Fibroblast of skin of right biceps (primary cell): Measurements from ENCODE around the gene TLCD3B.
A peak's percentile ranks its signal among the peaks of the same experiment; 100 is the strongest.
"Not testable (repeated sequence)": the region's sequence is repeated elsewhere in the genome, so short reads cannot be mapped to it uniquely, and the experiment has no call there.

Source experiments
- DNase-seq: peaks from one replicate; pipeline ENCODE4 v3.0.0-alpha.2; 2013

Gene TLCD3B

DNA sequence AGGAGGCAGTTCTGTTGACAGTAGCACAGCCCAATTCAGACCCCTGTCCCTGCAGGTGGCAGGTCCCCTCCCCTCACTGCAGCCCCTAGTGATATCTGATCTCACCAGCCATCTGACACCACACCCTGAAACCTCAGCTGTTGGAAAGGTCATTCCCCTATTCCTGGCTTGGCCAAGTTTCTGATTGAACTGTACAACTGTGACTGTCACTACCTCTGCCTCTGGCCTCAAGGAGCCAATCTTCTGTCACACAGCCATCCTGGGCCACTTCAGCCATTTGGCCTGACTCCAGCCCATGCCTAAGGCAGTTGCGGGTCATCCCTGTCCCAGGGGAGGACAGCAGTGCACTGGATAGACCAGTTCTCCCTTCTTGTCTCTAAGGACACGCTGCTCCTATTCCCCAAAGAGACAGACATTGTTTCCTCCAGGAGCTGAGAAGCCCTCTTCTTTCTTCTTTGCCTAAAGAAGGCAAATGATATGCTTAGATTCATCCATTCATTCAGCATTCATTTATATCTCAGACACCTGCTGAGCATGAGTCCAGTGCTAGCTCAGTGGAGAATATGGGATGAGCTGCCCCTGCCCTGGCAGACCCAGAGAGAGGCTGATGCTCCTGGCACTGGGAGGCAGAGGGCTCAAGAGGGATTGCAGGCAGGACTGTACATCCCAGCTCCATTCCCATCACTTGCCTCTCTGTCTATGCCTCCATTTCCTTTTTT lies 29.9 kb upstream of the TLCD3B start:
- DNase-seq, result no peak

DNA sequence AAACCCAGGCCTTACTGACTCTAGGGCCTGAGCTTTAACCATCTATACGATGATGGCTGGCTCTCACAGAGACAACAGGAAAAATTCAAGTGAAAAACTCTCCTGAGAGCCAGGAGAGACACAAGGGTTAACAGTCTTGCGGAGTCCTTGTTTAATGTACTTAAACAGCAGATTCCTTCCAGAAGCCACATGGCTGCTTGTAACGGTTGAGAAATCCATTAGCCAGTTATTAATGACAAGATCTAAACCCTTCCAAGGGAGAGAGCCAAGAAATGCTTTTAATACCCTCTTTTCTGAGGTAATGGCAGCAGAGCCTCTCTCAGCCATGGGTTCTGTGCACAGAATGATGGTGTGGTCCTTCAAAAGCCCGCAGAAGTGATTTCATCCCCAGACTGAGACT lies 29.3 kb upstream of the TLCD3B start:
- DNase-seq, result no peak

DNA sequence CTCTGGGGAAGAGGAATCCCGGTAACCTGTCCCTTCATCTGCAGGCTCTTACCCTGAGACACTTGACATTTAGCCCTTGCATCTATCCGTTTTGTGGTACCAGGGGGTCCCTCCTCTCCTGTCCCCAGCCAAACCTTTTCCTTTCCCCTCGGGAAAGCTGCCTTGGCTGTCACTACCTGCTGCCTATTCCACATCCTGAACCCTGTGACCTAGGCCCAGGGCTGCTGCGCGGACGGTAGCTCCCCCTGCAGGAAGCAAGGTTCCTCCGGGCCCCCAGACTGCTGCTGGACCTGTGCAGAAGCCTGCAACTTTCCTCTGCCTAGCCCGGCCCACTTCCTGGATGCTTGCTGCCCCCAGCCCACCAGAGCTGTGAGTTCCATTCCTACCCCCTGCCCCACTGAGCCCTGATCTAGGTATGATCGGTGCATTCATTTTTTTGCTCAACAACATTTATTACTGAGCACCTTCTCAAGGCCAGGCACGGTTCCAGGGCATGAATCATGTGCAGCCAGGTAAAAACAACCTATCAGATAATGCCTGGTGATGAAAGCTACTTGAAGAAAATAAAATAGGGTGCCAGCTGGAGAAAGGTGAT lies 24.0 kb upstream of the TLCD3B start:
- no peak for DNase-seq

DNA sequence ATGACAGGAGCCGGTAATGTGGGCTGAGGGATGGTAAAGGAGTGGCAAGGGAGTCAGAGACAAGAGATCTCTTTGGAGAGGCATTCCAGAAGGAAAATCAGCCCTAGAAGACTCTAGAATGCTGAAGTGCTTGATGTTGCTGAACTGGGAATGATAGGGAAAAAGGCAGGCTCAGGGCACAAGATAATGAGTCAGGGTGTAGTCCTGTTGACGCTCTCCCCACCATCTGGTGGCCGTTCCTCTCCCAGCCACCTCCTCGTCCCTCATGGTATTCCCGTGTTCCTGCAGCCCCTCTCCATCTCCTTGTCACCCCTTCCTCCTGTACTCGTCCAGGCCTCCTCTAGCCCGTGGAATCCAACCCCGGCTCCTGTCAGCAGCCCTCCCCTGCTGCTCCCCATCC lies 23.4 kb upstream of the TLCD3B start:
- no peak for DNase-seq

DNA sequence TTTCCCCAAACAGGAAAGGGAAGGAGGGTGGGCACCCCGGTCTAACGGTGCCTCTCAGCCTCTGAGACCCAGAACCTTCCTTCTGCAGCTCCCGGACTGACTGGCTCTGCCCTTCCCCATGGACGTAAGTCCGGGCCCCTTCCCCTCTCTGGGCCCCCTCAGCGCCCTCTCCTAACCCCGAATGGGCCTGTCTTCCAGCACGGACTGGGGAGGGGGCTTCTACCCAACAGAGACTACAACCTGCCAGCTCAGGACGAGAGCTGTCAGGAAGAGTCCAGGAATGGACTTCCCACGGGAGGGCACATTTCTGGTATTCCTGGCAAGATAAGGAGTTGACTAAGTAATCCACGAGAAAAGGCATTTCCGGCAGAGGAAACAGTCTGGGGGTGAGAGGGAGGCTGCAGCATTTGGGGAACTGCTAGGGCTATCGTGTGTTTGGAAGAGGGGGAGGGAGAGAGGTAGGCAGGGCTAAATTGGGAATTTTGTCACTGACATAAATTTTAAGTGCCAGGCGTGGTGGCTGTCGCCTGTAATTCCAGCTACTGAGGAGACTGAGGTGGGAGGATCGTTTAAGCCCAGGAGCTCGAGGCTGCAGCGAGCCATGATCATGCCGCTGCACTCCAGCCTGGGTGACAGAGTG lies 22.4 kb upstream of the TLCD3B start:
- peak; percentile 73 for DNase-seq

DNA sequence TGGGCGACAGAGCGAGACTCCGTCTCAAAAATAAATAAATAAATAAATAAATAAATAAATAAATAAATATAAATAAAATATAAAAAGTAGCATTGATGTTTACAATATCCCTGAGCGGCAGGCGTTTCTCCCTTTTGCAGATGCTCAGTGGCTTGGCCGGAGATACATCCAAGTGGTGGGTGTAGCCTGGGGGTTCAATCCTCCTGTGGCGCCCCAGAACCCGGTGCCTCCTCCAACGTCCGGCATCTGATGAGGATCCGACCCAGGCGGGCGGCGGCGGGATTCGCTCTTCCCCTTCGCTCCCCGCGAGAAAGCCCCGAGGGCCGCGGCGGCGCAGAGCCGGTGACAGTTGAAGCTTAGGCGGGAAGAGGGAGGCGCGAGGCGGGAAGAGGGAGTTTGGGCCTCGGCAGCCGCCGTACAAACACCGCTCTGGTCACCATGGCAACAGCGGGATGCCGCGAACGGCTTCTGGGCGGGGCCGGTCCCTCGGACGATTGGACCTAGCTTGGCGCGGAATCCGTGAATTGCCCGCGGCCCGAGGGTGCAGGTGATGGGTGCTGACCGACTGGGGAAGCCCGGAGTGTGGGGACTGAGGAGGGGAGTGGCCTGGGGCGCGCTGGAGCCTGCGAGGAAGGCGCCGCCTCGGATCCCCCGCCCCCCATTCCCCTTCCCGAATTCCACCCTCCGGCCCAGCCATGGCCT lies 21.8 kb upstream of the TLCD3B start:
- peak; percentile 93 for DNase-seq

DNA sequence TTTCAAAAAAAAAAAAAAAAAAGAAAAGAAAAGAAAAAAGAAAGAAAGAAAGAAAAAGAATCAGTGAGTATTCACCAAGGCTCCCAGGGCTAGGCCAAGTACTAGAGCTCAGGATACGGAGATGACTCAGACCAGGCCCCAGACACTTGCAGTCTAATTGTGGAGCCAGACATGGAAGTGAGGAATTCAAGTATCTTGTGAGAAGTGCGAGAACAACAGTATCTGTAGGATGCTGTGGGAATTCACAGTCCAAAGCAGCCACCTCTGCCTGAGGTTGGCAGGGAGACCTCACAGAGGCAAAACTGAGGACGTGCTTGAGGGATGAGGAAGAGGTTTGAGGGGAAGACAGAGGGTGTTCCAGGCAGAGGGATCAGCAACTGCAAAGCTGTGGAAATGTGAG lies 20.4 kb upstream of the TLCD3B start:
- DNase-seq, result peak; percentile 84

DNA sequence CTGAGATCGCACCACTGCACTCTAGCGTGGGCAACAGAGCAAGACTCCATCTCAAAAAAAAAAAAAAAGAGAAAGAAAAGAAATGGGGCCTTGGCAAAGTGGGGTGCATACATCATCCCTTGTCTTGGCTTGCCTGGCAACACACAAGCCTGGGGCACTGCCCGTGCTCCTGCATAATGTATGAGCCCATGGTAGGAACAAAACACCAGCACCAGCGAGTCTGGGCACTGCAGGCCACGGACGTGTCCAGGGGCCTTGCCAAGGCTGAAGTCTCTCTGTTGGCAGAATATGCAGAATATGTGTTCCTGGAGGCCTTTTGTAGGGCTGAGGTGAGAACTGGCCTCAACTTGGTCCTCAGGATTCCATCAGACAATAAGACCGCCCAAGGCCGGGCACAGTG lies 18.8 kb upstream of the TLCD3B start:
- DNase-seq, result no peak

DNA sequence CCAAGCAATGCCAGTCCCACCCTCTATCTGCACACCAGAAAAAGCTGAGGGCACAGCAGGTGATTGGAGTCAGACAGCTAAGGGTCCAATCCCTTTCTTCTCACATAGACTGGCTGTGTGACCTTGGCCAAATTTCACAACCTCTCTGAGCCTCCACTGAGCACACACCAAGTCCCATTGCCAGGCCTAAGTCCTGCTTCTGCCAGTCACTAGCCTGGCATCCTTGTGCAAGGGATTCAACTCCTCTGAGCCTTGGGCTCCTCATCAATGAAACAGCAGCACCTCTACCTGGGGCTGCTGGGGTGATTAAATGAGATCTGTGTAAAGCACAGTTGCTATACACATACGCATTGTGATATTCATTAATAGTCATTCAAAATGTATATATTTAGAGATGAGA lies 15.5 kb upstream of the TLCD3B start:
- DNase-seq, result no peak

DNA sequence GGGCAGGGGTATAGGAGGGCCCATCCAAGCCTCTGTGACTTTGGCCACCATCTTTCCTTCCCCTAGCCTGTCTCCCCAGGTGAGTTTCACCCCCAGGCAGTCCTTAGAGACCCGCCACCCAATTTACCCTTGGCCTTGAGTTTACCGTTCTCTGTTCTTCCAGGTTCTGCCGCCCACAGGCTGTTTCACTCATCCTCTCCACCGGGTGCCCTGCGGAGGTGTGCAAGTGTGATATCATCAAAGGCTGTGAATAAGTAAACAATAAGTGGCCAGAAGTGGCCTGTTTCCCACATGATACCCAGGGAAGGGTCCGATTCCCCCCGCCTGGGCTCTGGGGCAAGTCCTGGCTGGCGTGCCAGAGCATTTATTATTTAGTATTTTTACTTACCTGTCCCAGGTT lies 15.1 kb upstream of the TLCD3B start:
- no peak for DNase-seq

DNA sequence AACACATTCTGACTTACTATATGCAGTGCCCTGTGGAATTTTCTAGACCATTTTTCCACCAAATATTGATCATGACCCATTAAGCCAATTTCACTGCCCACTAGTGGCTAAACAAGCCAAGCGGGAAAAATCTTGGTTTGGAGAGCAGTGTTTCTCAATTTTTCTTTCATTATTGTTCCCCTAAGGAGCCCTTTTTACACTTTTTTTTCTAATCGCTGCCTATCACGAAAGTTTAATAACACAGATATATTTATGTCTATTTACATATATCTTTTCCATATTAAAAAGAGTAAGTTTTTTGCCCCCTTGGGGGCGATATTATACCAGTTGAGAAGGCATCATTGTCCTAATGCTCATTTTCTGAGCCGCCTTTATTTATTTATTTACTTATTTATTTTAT lies 10.8 kb upstream of the TLCD3B start:
- peak; percentile 43 for DNase-seq

DNA sequence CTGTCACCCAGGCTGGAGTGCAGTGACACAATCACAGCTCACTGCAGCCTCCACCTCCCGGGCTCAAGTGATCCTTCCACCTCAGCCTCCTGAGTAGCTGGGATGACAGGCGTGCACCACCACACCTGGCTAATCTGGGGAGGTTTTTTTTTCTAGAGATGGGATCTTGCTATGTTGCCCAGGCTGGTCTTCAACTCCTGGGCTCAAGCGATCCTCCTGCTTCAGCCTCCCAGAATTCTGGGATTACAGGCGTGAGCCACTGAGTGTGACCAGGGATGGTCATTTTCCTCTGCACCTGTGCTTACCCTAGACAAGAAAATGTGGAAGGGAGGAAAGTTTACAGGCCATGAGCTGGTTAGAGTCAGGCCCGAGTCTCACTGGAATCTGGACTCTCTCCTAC lies 9.6 kb upstream of the TLCD3B start:
- not testable (repeated sequence) for DNase-seq

DNA sequence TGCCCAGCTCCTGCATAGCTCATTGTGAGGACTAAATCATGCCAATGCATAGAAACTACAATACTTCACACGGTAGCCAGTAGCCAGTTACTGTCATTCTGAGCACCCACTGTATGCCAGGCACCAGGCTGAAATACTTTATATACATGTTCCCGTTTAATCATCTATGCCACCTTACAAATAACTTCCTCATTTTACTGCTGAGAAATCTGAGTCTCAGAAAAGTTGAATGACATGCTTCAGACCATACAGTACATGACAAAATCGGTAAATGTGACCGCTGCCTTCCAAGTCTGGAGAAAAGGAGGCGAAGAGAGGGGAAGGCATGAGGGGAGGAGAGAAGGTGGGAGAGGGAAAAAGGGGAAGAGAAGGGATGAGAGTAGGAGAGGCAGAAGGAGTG lies 9.2 kb upstream of the TLCD3B start:
- DNase-seq, result no peak

DNA sequence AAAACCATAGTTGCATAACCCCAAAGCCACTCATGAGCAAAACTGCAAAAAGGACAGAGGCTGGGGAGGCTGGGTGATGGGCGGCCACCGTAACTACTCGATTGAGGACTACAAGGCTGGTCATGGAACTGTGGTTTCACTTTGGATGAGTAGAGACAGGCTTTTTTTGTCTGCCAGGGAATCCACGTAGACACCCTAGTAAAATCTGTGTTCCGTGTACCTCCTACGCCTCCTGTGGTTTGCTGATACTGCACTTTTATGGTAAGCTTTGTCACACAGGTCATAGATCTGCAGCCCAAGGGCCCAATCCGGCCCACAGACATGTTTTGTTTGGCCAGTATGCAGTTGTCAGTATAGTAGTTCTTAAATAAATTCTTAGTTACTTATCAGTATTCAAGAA lies 2.2 kb upstream of the TLCD3B start:
- DNase-seq, result no peak

DNA sequence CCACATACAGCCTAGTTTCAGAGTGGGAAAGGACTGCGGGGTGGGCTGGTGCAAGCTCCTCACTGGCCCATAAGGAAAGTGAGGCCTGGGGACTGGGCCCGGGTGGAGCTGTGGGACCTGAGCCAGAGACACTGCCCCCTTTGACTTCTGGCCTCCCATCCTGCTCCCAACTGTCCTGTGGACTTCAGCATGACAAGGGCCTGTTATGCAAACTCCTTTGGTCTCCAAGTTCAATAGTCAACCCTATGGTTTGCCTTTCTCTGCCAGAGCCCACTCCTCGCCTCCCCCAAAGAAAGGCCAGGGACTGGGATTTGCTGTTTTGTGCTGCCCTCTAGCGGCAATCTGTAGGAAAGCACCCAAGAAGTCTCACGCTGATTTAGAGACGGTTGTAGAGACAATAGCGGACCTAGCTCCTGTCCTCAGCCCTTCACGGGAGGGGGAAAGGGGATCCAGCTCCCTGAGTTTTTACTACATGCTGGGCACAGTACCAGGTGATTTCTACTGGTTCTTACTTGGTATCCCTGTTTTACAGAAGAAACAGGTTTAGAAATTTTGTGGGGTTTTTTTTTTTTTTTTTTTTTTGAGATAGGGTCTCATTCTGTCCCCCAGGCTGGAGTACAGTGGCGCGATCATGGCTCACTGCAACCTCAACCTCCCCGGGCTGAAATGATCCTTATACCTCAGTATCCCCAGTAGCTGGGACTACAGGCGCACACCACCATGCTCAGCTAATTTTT lies 1.2 kb upstream of the TLCD3B start:
- DNase-seq, result peak; percentile 64

DNA sequence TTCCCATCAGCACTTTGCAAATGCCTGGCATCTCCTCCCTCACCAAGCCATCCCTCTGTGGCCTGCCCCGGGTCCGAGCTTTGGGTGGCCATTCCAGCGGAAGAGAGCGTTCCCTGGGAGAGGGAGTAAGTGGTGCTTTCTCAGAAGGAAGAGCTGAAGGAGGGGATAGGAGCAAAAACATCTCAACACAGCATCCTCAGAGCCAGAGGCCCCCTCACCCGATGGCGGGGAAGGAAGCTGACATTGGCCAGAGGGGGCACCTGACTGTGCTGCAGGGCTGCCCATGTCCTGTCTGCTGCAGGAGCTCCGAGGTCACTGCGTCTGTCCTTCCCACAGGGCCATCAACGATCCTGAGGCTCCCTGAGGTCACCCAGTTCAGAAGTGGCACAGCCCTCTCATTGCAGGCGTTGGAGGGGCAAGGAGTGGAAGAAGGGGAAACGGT lies 427 bp upstream of the TLCD3B start:
- DNase-seq, result no peak

DNA sequence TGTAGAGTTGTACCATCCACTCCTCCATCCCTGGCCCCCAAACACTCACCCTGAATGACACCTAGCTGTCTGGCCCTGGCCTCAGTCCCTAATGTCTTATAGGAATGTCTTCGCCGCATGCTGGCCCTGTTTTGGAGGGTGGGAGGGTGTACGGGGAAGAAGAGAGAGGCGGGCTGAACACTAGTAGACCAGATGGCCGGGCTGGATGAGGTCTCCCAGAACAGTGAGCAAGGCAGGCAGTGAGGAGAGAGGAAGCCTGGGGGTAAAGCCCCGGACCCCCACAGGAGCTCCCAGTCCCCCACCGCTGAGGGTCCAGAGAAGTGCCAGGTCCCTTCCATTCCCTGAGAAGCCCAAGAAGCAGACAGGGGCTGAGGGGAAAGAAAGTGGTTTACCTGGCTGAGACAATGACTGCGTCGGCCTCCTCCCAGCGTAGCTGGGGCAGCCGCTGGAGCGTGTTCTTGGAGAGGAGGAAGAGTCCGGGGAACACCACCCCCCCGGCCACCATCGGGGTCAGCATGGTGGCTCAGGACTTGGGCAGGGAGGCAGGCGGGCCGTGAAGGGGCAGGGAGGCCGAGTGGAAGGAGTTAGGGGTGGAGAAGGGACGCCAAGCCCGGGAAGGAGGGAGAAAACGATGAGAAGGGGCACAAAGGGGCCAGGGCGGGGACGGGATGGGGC lies 923 bp downstream of the TLCD3B start:
- no peak for DNase-seq

DNA sequence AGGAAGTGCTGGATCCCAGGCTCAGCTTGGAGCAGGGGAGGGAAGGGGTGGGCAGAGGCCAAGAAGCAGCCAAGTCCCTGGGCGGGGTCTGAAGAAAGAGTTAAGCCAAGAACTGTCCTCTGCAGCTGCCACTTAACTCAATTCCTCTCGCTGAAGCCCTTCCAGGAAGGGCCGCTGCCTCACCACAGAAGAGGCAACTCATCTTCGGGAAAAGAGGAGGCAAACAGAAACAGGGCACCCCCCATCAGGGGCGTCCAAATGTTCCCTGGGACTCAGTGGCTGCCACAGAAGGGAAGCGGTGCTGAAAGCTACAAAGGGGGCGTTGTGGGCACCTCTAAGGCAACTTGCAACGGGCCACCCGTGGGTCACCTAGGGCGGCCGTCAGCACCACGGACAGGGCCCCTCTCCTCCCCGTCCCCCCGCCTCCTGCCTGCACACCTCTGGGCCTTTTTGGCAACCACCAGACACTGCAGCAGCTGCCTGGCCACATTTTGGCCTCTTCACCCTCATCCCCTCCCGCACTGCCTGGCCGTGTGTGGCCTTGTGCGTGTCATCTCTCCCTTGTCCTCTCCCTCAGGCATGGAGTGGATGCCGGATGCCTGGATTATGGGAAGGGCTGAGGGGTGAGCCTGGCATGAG lies 2.5 kb downstream of the TLCD3B start:
- DNase-seq, result no peak

DNA sequence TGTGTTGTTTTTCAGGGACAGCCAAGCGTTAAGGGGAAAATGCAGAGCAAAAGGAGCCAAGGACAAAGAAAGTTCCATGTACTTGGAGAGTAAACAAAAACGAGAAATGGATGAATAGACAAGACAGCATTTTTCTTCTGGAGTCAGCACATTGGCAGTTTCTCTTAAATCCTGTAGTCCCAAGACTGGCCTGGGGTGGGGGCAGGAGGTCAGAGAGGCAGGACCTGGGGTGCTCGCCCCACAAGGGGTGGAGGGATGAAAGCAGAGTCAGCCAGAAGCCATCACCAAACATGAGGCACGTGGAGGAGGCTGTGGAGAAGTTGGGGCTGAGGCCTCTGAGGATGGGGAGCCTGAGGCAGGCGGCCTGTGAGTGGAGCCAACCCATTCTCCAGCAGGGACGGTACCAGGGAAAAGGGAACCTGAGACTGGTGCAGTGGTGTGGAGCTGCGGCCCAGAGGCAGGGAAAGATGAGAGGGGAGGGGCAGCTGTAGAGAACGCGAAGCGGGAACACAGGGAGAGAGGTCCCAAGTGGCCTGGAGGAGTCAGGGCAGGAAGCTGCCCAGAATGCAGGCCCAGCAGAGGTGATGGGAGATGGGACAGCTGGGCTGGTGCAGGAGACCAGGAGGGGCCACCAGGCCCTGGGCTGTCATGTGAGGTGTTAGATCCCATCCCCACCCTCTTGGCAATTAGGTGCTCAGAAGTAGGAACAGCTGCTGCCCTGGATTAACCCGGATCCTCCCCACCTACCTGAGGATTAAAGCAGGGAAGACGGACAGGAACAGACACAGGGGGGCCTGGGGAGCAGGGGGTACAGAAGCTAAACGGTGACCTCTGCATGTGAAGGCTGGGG lies 3.3 kb downstream of the TLCD3B start:
- no peak for DNase-seq

DNA sequence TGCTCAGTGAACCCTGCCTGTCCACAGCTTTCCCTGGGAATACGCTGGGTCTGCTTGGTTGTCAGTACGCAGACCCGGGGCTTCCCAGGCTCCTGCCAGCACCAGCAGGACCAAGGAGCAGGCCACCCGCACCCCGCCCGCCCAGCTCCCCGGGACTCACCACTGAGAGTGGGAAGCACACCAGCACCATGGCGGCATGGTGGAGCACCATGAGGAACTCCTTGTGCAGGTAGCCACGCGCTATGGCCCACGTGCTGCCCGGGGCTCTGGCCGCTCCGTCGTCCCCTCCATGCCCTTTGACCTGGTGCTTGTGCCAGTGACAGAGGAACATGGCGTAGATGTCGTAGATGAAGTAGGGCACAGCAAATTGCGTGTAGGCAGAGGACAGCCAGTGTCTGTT lies 4.6 kb downstream of the TLCD3B start:
- no peak for DNase-seq

DNA sequence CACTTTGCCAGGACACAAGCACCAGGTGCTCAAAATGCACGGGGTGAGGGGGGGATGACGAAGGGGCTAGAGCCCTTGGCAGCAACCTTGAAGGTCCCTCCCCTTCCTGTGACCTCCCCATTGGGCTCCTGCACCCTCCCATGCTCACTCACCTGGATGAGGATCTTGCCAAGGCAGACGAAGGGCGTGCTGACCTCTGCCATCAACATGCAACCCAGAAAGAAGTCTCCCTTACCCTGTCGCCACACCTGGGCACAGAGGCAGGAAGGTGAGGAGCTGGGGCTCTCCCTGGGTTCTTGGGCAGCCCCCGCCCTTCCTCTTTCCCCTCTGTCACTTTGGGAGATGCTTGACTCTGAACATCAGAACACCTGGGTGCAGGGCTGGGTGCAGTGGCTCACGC lies 5.5 kb downstream of the TLCD3B start:
- no peak for DNase-seq
